MM.1S (cell line): ENCODE data around the gene MTHFD1L.

ENCODE experiments used
- DNase-seq: peaks from one replicate; pipeline ENCODE4 v3.0.0-alpha.2; 2015
- H2AFZ ChIP-seq: fragments of 300-600 bp; sonication (generic); 2 replicates; pipeline ENCODE4 v1.6.0; 2016; ENCODE audit warnings: antibody characterized with exemption, low read length
- H3F3A ChIP-seq: fragments of 300-600 bp; sonication (generic); 2 replicates; pipeline ENCODE4 v1.6.1; 2016; ENCODE audit warnings: mild to moderate bottlenecking, antibody characterized with exemption, low read length, moderate library complexity, mixed read lengths; ENCODE audit not compliant: insufficient read depth
- H3K27ac ChIP-seq: fragments of 300-600 bp; sonication (generic); 2 replicates; pipeline ENCODE4 v1.5.1; 2016; ENCODE audit warnings: mild to moderate bottlenecking, low read length
- H3K27me3 ChIP-seq: fragments of 300-600 bp; sonication (generic); replicated peaks from 2 replicates; pipeline ENCODE4 v1.6.0; 2016; ENCODE audit warnings: low read length; ENCODE audit not compliant: insufficient read depth
- H3K36me3 ChIP-seq: fragments of 300-600 bp; sonication (generic); replicated peaks from 2 replicates; pipeline ENCODE4 v1.6.1; 2016; ENCODE audit warnings: mild to moderate bottlenecking, low read length, mixed read lengths; ENCODE audit not compliant: insufficient read depth
- H3K4me1 ChIP-seq: fragments of 300-600 bp; sonication (generic); 2 replicates; pipeline ENCODE4 v1.6.1; 2016; ENCODE audit warnings: low read length, mixed read lengths
- H3K4me2 ChIP-seq: fragments of 300-600 bp; sonication (generic); 2 replicates; pipeline ENCODE4 v1.6.0; 2016; ENCODE audit warnings: low read depth, low read length
- H3K4me3 ChIP-seq: fragments of 300-600 bp; sonication (generic); 2 replicates; pipeline ENCODE4 v1.5.1; 2016; ENCODE audit warnings: low read length, mixed read lengths
- H3K79me2 ChIP-seq: fragments of 300-600 bp; sonication (generic); 2 replicates; pipeline ENCODE4 v1.6.1; 2016; ENCODE audit warnings: mixed run types, low read length, mixed read lengths
- H3K9ac ChIP-seq: fragments of 300-600 bp; sonication (generic); 2 replicates; pipeline ENCODE4 v1.6.1; 2016; ENCODE audit warnings: low read length, mixed read lengths
- H3K9me2 ChIP-seq: fragments of 300-600 bp; sonication (generic); replicated peaks from 2 replicates; pipeline ENCODE4 v1.6.1; 2016; ENCODE audit warnings: mild to moderate bottlenecking, low read length, mixed read lengths; ENCODE audit not compliant: insufficient read depth
- H3K9me3 ChIP-seq: fragments of 300-600 bp; sonication (generic); replicated peaks from 2 replicates; pipeline ENCODE4 v1.6.1; 2016; ENCODE audit warnings: mild to moderate bottlenecking, low read length, mixed read lengths; ENCODE audit not compliant: insufficient read depth
- H4K20me1 ChIP-seq: fragments of 300-600 bp; sonication (generic); 2 replicates; pipeline ENCODE4 v1.6.1; 2016; ENCODE audit warnings: mild to moderate bottlenecking, low read length, moderate library complexity, mixed read lengths; ENCODE audit not compliant: insufficient read depth
- EZH2 ChIP-seq: fragments of 300-600 bp; sonication (generic); optimal IDR thresholded peaks from 2 replicates; pipeline ENCODE3; 2017; ENCODE audit warnings: low read depth, mild to moderate bottlenecking, antibody characterized with exemption, low read length, mixed read lengths
- EZH2phosphoT487 ChIP-seq: fragments of 300-600 bp; sonication (generic); IDR thresholded peaks from 2 replicates; pipeline ENCODE4 v1.6.1; 2018; ENCODE audit warnings: antibody characterized with exemption, low read length
- TF ChIP-seq, protein P1 (sequence below): fragments of 300-600 bp; sonication (generic); IDR thresholded peaks from 2 replicates; pipeline ENCODE4 v1.5.1; 2016; ENCODE audit warnings: antibody characterized with exemption, low read length, mixed read lengths

MTHFD1L gene

DNA sequence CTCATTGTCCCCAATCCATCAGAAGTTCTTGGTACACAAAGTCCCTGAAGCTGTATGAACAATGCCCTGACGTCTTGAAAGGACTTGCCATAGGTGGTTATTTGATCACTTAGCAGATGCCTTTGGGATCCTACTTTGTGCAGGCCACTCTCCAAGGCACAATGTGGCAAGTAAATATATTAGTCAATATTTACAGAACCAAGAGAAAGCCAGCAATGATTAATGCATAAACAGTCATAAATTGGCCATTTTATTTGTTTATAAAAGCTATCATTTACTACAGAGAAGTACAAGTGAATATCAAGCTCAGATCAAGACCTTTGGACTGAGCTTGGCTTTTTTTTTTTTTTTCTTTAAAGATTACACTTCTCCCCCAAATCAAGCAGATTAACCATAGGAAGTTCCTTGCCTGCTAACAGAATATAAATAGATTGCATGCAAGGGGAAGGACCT, 161.8 kb downstream of the MTHFD1L start:
- Histone ChIP-seq H3K9me2 (no peaks in the 10 kb centered on the region), H3K4me3 (no peak overlapping the region), H2AFZ (no peak overlapping the region), H3K4me2 (no peak overlapping the region), H3K79me2 (no peaks in the 10 kb centered on the region), H3K9ac (no peak overlapping the region), H3K4me1 (no peaks in the 10 kb centered on the region), H4K20me1 (no peaks in the 10 kb centered on the region), H3K27ac (no peak overlapping the region), H3K36me3 (no peaks in the 10 kb centered on the region), H3K9me3 (no peaks in the 10 kb centered on the region), H3K27me3 (no peaks in the 10 kb centered on the region), H3F3A (no peaks in the 10 kb centered on the region)
- TF ChIP-seq EZH2phosphoT487 (no peak), EZH2 (no peak)
- TF ChIP-seq, protein P1, sequence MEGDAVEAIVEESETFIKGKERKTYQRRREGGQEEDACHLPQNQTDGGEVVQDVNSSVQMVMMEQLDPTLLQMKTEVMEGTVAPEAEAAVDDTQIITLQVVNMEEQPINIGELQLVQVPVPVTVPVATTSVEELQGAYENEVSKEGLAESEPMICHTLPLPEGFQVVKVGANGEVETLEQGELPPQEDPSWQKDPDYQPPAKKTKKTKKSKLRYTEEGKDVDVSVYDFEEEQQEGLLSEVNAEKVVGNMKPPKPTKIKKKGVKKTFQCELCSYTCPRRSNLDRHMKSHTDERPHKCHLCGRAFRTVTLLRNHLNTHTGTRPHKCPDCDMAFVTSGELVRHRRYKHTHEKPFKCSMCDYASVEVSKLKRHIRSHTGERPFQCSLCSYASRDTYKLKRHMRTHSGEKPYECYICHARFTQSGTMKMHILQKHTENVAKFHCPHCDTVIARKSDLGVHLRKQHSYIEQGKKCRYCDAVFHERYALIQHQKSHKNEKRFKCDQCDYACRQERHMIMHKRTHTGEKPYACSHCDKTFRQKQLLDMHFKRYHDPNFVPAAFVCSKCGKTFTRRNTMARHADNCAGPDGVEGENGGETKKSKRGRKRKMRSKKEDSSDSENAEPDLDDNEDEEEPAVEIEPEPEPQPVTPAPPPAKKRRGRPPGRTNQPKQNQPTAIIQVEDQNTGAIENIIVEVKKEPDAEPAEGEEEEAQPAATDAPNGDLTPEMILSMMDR = no peak
- no peak for DNase-seq

DNA sequence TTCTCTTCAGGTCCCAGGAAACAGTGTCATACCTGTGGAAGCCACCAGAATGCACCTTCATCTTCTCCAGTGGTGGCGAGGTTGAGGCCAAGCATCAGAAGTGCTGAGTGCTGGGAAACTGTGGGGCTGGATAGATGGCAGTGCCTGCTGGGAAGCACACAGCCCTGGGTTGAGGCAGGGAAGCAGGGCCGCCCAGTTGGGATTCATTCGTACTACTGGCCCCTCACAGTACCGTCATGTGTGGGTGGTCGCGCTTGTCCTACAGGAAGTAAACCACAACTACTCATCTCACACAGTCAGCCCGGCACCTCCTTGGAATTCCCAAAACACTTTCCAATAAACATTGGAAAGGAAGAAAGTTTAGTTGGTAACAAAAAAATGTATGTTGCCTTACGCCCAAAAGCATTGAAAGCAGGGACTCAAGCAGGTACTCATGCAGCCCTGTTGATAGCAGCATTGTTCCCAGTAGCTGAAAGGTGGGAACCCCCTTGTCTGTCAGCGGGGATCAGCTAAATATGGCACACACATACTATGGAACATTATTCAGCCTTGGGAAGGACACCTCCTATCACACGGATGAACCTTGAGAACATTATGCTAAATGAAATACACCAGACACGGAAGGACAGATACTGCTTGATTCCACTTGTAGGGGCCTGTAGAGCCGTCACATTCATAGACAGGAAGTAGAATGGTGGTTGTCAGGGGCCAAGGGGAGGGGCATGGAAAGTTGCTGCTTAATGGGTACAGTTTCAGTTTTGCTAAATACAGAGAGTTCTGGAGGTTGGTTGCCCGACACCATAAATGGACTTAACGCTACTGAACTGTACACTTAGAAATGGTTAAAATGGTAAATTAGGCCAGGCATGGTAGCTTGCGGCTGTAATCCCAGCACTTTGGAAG, 162.7 kb downstream of the MTHFD1L start:
- no peak overlapping the region for H3K27ac ChIP-seq
- H2AFZ ChIP-seq = no peak overlapping the region
- H3F3A ChIP-seq = no peaks in the 10 kb centered on the region
- TF ChIP-seq, protein P1 = no peak
- no peak for TF ChIP-seq EZH2
- TF ChIP-seq EZH2phosphoT487 = no peak
- H3K79me2 ChIP-seq = no peaks in the 10 kb centered on the region
- no peaks in the 10 kb centered on the region for H3K9me3 ChIP-seq
- H3K9me2 ChIP-seq = no peaks in the 10 kb centered on the region
- no peak for DNase-seq
- no peaks in the 10 kb centered on the region for H3K27me3 ChIP-seq
- no peak overlapping the region for H3K4me3 ChIP-seq
- no peak overlapping the region for H3K4me2 ChIP-seq
- no peaks in the 10 kb centered on the region for H4K20me1 ChIP-seq
- H3K4me1 ChIP-seq = no peaks in the 10 kb centered on the region
- H3K9ac ChIP-seq = no peak overlapping the region
- H3K36me3 ChIP-seq = no peaks in the 10 kb centered on the region

DNA sequence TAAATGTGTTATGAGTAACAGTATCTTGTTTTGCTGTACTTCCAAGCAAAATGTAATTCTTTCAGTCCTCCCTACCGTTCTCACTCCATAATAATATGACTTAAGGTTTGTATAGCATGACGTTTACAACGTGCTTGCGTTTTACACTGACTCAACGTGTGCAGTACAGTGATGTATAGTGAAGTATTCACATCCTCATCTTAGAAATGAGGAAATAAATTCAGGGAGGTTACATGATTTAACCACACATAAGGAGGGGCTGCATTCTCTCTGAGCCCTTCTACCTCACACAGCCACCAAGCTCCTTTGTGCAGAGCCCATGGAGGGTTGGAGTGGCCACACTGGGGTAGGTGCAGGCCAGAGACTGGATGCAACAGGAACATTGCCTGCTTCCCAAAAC, 164.5 kb downstream of the MTHFD1L start:
- no peaks in the 10 kb centered on the region for H3K9me3 ChIP-seq
- no peak overlapping the region for H3K4me3 ChIP-seq
- H3K9me2 ChIP-seq = no peaks in the 10 kb centered on the region
- no peaks in the 10 kb centered on the region for H3K79me2 ChIP-seq
- H3F3A ChIP-seq = no peaks in the 10 kb centered on the region
- no peaks in the 10 kb centered on the region for H3K4me1 ChIP-seq
- H4K20me1 ChIP-seq = no peaks in the 10 kb centered on the region
- no peak overlapping the region for H2AFZ ChIP-seq
- no peaks in the 10 kb centered on the region for H3K27me3 ChIP-seq
- no peak overlapping the region for H3K4me2 ChIP-seq
- H3K27ac ChIP-seq = no peak overlapping the region
- no peak for TF ChIP-seq EZH2
- TF ChIP-seq, protein P1 = no peak
- no peak for TF ChIP-seq EZH2phosphoT487
- DNase-seq = no peak
- H3K36me3 ChIP-seq = no peaks in the 10 kb centered on the region
- H3K9ac ChIP-seq = no peak overlapping the region
